HepG2 (cell line): ENCODE measurements around the gene APBB3. TPM values are rescaled to one million over a fixed set of nuclear protein-coding genes. Genes with fewer than 3 reads are reported as not detected.

ENCODE experiments used
- ATF7 ChIP-seq, 2 experiments: fragments of 450-650 bp in 1 of 2; sonication (generic) in 1 of 2; formaldehyde crosslinking in 1 of 2; IDR thresholded peaks; 2 replicates each; pipeline versions ENCODE4 v1.4.0 to v1.6.1; 2016 to 2020; ENCODE audit warnings: antibody characterized with exemption in 1 of 2, mild to moderate bottlenecking in 1 of 2, missing genetic modification reagents in 1 of 2
- MAZ ChIP-seq, 2 experiments: sonication (generic) in 1 of 2; formaldehyde crosslinking in 1 of 2; IDR thresholded peaks; 2 replicates each; pipeline versions ENCODE4 v1.5.0 to v1.6.1; 2012 to 2020; ENCODE audit warnings: low read depth in 2 of 2, mild to moderate bottlenecking in 2 of 2, borderline replicate concordance in 1 of 2, improper control_type of control experiment in 1 of 2, low read length in 1 of 2, missing genetic modification reagents in 1 of 2, moderate library complexity in 1 of 2
- MTA3 ChIP-seq: sonication (generic); formaldehyde crosslinking; IDR thresholded peaks from 2 replicates; pipeline ENCODE4 v1.4.0; 2020; ENCODE audit warnings: missing genetic modification reagents
- POGZ ChIP-seq: sonication (generic); formaldehyde crosslinking; IDR thresholded peaks from 2 replicates; pipeline ENCODE4 v1.4.0; 2020; ENCODE audit warnings: mild to moderate bottlenecking, missing genetic modification reagents
- ZFYVE20 ChIP-seq: sonication (generic); formaldehyde crosslinking; IDR thresholded peaks from 2 replicates; pipeline ENCODE4 v1.8.0; 2023; ENCODE audit warnings: low read depth, mild to moderate bottlenecking, moderate library complexity, missing genetic modification reagents, borderline replicate concordance
- ZHX2 ChIP-seq, 2 experiments: sonication (generic) in 1 of 2; formaldehyde crosslinking in 1 of 2; IDR thresholded peaks; 2 replicates each; pipeline versions ENCODE4 v1.6.1 to v1.9.0; 2014 to 2022; ENCODE audit warnings: antibody characterized with exemption in 1 of 2, borderline replicate concordance in 1 of 2, inconsistent platforms in 1 of 2, low read depth in 1 of 2, missing genetic modification reagents in 1 of 2
- ZNF260 ChIP-seq: sonication (generic); formaldehyde crosslinking; IDR thresholded peaks from 2 replicates; pipeline ENCODE4 v1.4.0; 2020; ENCODE audit warnings: missing genetic modification reagents, low read depth, mild to moderate bottlenecking, borderline replicate concordance
- ZNF281 ChIP-seq: sonication (generic); formaldehyde crosslinking; IDR thresholded peaks from 2 replicates; pipeline ENCODE4 v1.4.0; 2020; ENCODE audit warnings: missing genetic modification reagents, borderline replicate concordance
- polyA plus RNA-seq, 8 experiments: library from polyadenylated mRNA; depleted of rRNA in 3 of 8; stranded (reverse) in 7 of 8; unstranded in 1 of 8; fragments of >200 nt; fragmentation: Illumina TruSeq in 4 of 8; extraction: Trizol in 4 of 8; gene quantifications; 2 replicates each; pipeline versions ENCODE4 v1.2.1 to v1.2.3, GENCODE V29; 2011 to 2016; ENCODE audit warnings: low read depth in 4 of 8, missing spikeins in 1 of 8, mixed read lengths in 1 of 8; ENCODE audit not compliant: insufficient read depth in 1 of 8
- total RNA-seq, 5 experiments: library from RNA; depleted of rRNA; stranded (reverse); fragments of >200 nt; fragmentation: Illumina TruSeq; extraction: Trizol; gene quantifications; 2 replicates each; pipeline ENCODE4 v1.2.3, GENCODE V29; 2016; ENCODE audit warnings: low read depth in 1 of 5
- TF ChIP-seq, protein P1 (sequence below): sonication (generic); formaldehyde crosslinking; IDR thresholded peaks from 2 replicates; pipeline ENCODE4 v1.4.0; 2020; ENCODE audit warnings: missing genetic modification reagents, borderline replicate concordance
- TF ChIP-seq, protein P2 (sequence below): sonication (generic); formaldehyde crosslinking; conservative IDR thresholded peaks from 2 replicates; pipeline ENCODE4 v1.8.1; 2023; ENCODE audit warnings: missing genetic modification reagents
- TF ChIP-seq, protein P3 (sequence below): sonication (generic); formaldehyde crosslinking; IDR thresholded peaks from 2 replicates; pipeline ENCODE4 v1.8.1; 2023; ENCODE audit warnings: mild to moderate bottlenecking, moderate library complexity, missing genetic modification reagents

APBB3 gene
- total and polyA plus RNA-seq, 2 of the 13 experiments (the other 11 are each of a cell fraction or from before 2014, with no cell fraction given): 0.38 to 0.78 TPM

DNA sequence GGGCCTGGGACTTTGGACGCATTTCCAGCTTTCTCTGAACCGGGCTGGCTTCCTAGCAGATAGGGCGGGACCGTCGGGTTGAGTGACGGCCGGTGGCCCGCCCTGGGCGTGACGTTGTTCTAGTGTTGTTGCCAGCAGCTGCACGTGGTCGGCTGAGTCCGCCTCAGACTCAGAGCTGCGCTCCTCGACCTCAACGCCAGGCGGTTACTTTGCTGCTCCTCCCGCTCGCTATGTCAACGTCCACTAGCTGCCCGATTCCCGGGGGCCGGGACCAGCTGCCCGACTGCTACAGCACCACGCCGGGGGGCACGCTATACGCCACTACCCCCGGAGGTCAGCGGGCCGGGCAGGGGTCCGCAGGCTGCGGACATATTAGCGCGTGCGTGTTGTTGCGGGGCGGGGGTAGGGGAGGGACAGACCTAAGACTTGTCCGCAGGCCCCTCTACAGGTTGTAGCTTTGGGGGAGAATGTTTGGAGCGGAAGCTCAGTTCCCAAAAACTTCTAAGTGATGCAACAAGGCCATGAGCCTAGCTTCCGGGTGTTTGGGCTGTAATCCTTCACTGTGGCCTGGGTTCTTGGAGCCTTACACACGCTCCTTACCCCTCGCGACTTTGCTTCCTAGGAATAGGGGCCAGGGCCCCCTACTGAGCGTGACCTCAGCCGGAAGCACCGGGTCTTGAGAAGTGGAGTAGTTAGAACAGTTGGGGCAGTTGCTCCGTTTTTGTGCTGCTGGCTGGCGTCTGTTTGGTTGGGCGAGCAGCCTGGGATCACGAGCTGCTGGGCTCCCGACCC lies 16.7 kb downstream of the APBB3 start, which contains the start of gene EIF4EBP3 (continued):
- TF ChIP-seq, protein P1, sequence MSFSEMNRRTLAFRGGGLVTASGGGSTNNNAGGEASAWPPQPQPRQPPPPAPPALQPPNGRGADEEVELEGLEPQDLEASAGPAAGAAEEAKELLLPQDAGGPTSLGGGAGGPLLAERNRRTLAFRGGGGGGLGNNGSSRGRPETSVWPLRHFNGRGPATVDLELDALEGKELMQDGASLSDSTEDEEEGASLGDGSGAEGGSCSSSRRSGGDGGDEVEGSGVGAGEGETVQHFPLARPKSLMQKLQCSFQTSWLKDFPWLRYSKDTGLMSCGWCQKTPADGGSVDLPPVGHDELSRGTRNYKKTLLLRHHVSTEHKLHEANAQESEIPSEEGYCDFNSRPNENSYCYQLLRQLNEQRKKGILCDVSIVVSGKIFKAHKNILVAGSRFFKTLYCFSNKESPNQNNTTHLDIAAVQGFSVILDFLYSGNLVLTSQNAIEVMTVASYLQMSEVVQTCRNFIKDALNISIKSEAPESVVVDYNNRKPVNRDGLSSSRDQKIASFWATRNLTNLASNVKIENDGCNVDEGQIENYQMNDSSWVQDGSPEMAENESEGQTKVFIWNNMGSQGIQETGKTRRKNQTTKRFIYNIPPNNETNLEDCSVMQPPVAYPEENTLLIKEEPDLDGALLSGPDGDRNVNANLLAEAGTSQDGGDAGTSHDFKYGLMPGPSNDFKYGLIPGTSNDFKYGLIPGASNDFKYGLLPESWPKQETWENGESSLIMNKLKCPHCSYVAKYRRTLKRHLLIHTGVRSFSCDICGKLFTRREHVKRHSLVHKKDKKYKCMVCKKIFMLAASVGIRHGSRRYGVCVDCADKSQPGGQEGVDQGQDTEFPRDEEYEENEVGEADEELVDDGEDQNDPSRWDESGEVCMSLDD (CRISPR knock-in tag): no peak
- no peak for TF ChIP-seq POGZ (CRISPR knock-in tag)
- no peak for TF ChIP-seq MTA3
- 0 out of 2 replicates have a peak, but pooled peaks have one; percentile 2 for TF ChIP-seq ZNF281
- TF ChIP-seq ATF7 (IDR thresholded peaks at IDR 0.05): no peak
- no peak for TF ChIP-seq ATF7 (CRISPR knock-in tag; IDR thresholded peaks at IDR 0.05)
- TF ChIP-seq ZHX2 (IDR thresholded peaks at IDR 0.05; ENCODE audit: low read depth): no peak
- 0 out of 2 replicates have a peak, but pooled peaks have one; percentile 66 for TF ChIP-seq ZHX2 (CRISPR knock-in tag; IDR thresholded peaks at IDR 0.05; ENCODE audit: borderline replicate concordance)
- TF ChIP-seq, protein P2, sequence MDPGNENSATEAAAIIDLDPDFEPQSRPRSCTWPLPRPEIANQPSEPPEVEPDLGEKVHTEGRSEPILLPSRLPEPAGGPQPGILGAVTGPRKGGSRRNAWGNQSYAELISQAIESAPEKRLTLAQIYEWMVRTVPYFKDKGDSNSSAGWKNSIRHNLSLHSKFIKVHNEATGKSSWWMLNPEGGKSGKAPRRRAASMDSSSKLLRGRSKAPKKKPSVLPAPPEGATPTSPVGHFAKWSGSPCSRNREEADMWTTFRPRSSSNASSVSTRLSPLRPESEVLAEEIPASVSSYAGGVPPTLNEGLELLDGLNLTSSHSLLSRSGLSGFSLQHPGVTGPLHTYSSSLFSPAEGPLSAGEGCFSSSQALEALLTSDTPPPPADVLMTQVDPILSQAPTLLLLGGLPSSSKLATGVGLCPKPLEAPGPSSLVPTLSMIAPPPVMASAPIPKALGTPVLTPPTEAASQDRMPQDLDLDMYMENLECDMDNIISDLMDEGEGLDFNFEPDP (CRISPR knock-in tag): no peak
- no peak for TF ChIP-seq ZNF260 (CRISPR knock-in tag)
- no peak for TF ChIP-seq ZFYVE20 (CRISPR knock-in tag)
- TF ChIP-seq, protein P3, sequence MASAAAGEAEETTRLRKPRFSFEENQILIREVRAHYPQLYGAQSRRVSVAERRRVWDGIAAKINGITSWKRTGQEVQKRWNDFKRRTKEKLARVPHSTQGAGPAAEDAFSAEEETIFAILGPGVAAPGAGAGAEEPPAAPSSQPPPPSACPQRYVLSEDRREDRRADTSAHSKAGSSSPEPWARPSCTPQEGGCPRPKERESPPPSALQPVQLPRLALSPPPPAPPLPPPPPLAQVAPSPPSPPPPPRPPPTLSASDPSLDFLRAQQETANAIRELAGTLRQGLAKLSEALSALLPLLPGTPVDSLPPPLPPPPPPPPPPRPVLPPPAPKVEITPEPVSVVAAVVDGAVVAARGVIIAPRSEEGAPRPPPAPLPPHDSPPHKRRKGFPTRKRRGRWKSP: no peak
- no peak for TF ChIP-seq MAZ (IDR thresholded peaks at IDR 0.05; ENCODE audit: borderline replicate concordance, low read depth, low read length)
- peak; percentile 65 for TF ChIP-seq MAZ (CRISPR knock-in tag; IDR thresholded peaks at IDR 0.05; ENCODE audit: low read depth)
